ENCODE results near the gene CAPNS1. TPM values are rescaled to one million over a fixed set of nuclear protein-coding genes. Genes with fewer than 3 reads are reported as not detected.

The CAPNS1 gene
- total RNA-seq, 1 donor = 400 TPM

DNA sequence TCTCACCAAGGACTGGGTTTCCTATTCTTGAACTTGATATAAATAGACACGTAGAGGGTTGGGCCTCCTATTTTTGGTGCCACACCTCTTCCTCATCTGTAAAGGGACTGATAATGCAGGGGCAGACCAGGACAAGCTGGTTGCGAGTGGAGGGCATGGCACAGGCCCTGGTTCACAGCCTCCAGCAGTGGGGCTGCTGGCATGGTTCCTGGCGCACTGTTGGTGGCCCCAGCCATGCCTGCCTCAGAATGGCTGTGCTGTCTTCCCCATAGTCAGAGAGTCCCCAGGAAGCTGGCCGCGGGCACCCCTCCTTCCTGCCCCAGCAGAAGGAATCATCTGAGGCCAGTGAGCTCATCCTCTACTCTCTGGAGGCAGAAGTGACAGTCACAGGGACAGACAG, 39.4 kb upstream of the CAPNS1 start:
- TF ChIP-seq, protein P1, sequence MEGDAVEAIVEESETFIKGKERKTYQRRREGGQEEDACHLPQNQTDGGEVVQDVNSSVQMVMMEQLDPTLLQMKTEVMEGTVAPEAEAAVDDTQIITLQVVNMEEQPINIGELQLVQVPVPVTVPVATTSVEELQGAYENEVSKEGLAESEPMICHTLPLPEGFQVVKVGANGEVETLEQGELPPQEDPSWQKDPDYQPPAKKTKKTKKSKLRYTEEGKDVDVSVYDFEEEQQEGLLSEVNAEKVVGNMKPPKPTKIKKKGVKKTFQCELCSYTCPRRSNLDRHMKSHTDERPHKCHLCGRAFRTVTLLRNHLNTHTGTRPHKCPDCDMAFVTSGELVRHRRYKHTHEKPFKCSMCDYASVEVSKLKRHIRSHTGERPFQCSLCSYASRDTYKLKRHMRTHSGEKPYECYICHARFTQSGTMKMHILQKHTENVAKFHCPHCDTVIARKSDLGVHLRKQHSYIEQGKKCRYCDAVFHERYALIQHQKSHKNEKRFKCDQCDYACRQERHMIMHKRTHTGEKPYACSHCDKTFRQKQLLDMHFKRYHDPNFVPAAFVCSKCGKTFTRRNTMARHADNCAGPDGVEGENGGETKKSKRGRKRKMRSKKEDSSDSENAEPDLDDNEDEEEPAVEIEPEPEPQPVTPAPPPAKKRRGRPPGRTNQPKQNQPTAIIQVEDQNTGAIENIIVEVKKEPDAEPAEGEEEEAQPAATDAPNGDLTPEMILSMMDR (IDR thresholded peaks at IDR 0.05; ENCODE audit: extremely low read depth, low read depth, low read length) = no peak
- Histone ChIP-seq H3K4me1 (ENCODE audit: insufficient read depth, low read length) (no peaks in the 10 kb centered on the region), H3K4me3 (ENCODE audit: insufficient read depth, low read length) (no peak overlapping the region), H3K9me3 (ENCODE audit: low read depth, low read length) (no peaks in the 10 kb centered on the region), H3K79me2 (ENCODE audit: insufficient read depth, low read length) (no peaks in the 10 kb centered on the region), H4K20me1 (ENCODE audit: insufficient read depth, low read length) (no peaks in the 10 kb centered on the region), H3K27ac (ENCODE audit: low read depth, low read length) (no peak overlapping the region), H3K4me2 (ENCODE audit: insufficient read depth, low read length) (no peak overlapping the region), H2AFZ (ENCODE audit: low read length) (no peak overlapping the region), H3K36me3 (ENCODE audit: insufficient read depth, low read length) (peaks cover 32% of the 10 kb centered on the region), H3K27me3 (ENCODE audit: insufficient read depth, low read length) (no peaks in the 10 kb centered on the region)
- peak; percentile 36 for DNase-seq (ENCODE audit: insufficient read length, low spot score, missing footprints)

DNA sequence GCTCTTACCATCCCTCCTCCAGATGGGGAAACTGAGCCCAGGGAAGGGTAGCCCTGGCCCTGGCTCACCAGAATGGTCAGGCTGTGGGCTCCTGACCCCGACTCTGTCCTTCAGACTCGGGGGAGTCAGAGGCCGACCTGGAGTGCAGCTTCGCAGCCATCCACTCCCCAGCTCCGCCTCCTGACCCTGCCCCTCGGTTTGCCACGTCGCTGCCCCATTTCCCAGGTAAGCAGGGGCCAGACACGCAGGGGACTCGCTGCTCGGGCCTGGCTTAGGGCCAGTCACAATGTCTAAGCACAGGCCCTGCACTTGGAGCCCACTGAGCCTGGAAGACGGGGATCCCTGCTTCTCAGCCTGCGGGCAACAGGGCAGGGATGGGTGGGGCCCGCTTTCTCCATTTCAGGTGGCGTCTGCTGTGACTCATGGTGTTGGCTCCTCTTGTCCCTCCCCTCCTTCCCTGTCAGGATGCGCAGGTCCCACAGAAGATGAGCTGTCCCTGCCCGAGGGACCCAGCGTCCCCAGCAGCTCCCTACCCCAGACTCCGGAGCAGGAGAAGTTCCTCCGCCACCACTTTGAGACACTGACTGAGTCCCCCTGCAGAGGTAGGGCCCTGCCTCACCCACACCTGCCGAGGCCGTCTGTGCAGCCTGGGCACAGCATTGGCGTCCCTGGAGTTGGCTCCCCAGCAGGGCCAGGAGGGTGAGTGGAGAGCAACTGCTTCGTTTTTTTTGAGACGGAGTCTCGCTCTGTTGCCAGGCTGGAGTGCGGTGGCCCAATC, 38.1 kb upstream of the CAPNS1 start:
- no peaks in the 10 kb centered on the region for H3K9me3 ChIP-seq (ENCODE audit: low read depth, low read length)
- DNase-seq (ENCODE audit: insufficient read length, low spot score, missing footprints) = peak; percentile 69
- H2AFZ ChIP-seq (ENCODE audit: low read length) = no peak overlapping the region
- H3K79me2 ChIP-seq (ENCODE audit: insufficient read depth, low read length) = no peaks in the 10 kb centered on the region
- H3K4me3 ChIP-seq (ENCODE audit: insufficient read depth, low read length) = no peak overlapping the region
- no peaks in the 10 kb centered on the region for H3K27me3 ChIP-seq (ENCODE audit: insufficient read depth, low read length)
- TF ChIP-seq, protein P1 (IDR thresholded peaks at IDR 0.05; ENCODE audit: extremely low read depth, low read depth, low read length) = no peak
- no peak overlapping the region for H3K4me2 ChIP-seq (ENCODE audit: insufficient read depth, low read length)
- H3K36me3 ChIP-seq (ENCODE audit: insufficient read depth, low read length) = peaks cover 32% of the 10 kb centered on the region
- H3K27ac ChIP-seq (ENCODE audit: low read depth, low read length) = no peak overlapping the region
- H3K4me1 ChIP-seq (ENCODE audit: insufficient read depth, low read length) = no peaks in the 10 kb centered on the region
- no peaks in the 10 kb centered on the region for H4K20me1 ChIP-seq (ENCODE audit: insufficient read depth, low read length)

DNA sequence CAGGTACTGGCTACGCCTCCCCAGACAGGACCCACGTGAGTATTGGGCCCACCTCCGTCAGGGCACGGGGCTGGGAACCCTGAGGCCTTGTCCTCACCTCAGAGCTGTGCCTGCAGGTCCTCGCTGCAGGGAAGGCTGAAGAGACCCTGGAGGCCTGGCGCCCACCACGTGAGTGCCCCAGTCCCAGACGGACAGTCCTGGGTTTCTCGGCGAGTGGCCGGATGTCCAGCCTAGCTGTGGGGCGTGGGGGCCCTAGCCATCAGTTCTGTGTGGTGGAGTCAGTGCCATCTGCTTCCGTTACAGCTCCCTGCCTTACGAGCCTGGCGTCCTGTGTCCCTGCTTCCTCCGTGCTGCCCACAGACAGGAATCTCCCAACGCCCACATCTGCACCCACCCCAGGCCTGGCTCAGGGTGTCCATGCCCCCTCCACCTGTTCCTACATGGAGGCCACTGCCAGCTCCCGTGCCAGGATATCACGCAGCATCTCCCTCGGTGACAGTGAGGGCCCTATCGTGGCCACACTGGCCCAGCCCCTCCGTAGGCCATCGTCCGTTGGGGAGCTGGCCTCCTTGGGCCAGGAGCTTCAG, 36.7 kb upstream of the CAPNS1 start:
- TF ChIP-seq, protein P1 (IDR thresholded peaks at IDR 0.05; ENCODE audit: extremely low read depth, low read depth, low read length) = no peak
- H3K4me2 ChIP-seq (ENCODE audit: insufficient read depth, low read length) = no peak overlapping the region
- H2AFZ ChIP-seq (ENCODE audit: low read length) = no peak overlapping the region
- no peaks in the 10 kb centered on the region for H3K4me1 ChIP-seq (ENCODE audit: insufficient read depth, low read length)
- peaks cover 22% of the 10 kb centered on the region for H3K36me3 ChIP-seq (ENCODE audit: insufficient read depth, low read length)
- no peak overlapping the region for H3K4me3 ChIP-seq (ENCODE audit: insufficient read depth, low read length)
- no peak overlapping the region for H3K27ac ChIP-seq (ENCODE audit: low read depth, low read length)
- no peaks in the 10 kb centered on the region for H3K27me3 ChIP-seq (ENCODE audit: insufficient read depth, low read length)
- DNase-seq (ENCODE audit: insufficient read length, low spot score, missing footprints) = peak; percentile 22
- H3K9me3 ChIP-seq (ENCODE audit: low read depth, low read length) = no peaks in the 10 kb centered on the region
- H4K20me1 ChIP-seq (ENCODE audit: insufficient read depth, low read length) = no peaks in the 10 kb centered on the region
- H3K79me2 ChIP-seq (ENCODE audit: insufficient read depth, low read length) = no peaks in the 10 kb centered on the region

DNA sequence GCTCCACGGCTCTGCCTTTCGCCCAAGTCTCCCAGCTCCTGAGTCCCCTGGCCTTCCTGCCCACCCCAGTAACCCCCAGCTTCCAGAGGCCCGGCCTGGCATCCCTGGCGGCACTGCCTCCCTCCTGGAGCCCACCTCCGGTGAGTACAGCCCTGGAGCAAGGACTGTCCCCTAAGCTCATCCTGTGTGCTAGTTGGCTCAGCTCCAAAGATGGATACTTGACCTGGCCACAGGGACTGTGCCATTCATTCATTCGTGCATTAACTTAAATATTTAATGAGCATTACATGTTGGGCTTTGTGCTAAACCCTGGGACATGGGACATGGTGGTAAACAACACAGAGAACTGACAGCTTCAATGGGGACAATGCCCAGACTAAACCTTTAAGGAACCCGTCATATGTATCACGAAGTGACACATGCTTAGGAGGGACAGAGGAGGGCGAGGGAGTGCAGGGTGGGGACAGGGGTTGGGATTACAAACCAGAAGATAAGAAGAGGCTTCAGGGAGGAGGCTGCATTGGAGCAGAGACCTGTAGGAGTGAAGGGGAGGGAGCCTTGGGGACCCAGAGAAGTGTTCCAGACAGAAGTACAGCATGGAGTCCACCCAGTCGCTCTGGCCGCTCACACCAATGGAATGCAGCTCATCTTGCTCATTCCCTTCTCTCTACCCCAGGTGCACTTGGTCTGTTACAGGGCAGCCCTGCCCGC, 35.9 kb upstream of the CAPNS1 start:
- no peak overlapping the region for H3K4me2 ChIP-seq (ENCODE audit: insufficient read depth, low read length)
- H3K4me1 ChIP-seq (ENCODE audit: insufficient read depth, low read length) = no peaks in the 10 kb centered on the region
- no peaks in the 10 kb centered on the region for H3K27me3 ChIP-seq (ENCODE audit: insufficient read depth, low read length)
- TF ChIP-seq, protein P1 (IDR thresholded peaks at IDR 0.05; ENCODE audit: extremely low read depth, low read depth, low read length) = no peak
- peak; percentile 81 for DNase-seq (ENCODE audit: insufficient read length, low spot score, missing footprints)
- no peak overlapping the region for H3K4me3 ChIP-seq (ENCODE audit: insufficient read depth, low read length)
- H4K20me1 ChIP-seq (ENCODE audit: insufficient read depth, low read length) = no peaks in the 10 kb centered on the region
- peaks cover 22% of the 10 kb centered on the region for H3K36me3 ChIP-seq (ENCODE audit: insufficient read depth, low read length)
- no peak overlapping the region for H3K27ac ChIP-seq (ENCODE audit: low read depth, low read length)
- H2AFZ ChIP-seq (ENCODE audit: low read length) = no peak overlapping the region
- H3K79me2 ChIP-seq (ENCODE audit: insufficient read depth, low read length) = no peaks in the 10 kb centered on the region
- no peaks in the 10 kb centered on the region for H3K9me3 ChIP-seq (ENCODE audit: low read depth, low read length)

Measured in osteoblast (primary cell).